Right lobe of liver (tissue), 4 donors: ENCODE measurements around the gene HHATL.

Experiments
- POLR2A ChIP-seq: fragments of 450-650 bp; IDR thresholded peaks from one replicate; pipeline ENCODE4 v1.6.1; 2017; ENCODE audit warnings: antibody characterized with exemption, mild to moderate bottlenecking
- TF ChIP-seq, protein P1 (sequence below), 4 donors: fragments of 200-600 bp in 3 of 4; fragments of 450-650 bp in 1 of 4; IDR thresholded peaks; one replicate each; pipeline versions ENCODE4 v1.5.1 to v1.8.0; 2016 to 2022; ENCODE audit warnings: antibody characterized with exemption in 4 of 4, mild to moderate bottlenecking in 2 of 4
- donor health status: DM: no; HTN: no; CAD: no.
- donor health status: DM: no; HTN: no; CAD: no.
- donor health status: DM: no; HTN: yes; CAD: no.

DNA sequence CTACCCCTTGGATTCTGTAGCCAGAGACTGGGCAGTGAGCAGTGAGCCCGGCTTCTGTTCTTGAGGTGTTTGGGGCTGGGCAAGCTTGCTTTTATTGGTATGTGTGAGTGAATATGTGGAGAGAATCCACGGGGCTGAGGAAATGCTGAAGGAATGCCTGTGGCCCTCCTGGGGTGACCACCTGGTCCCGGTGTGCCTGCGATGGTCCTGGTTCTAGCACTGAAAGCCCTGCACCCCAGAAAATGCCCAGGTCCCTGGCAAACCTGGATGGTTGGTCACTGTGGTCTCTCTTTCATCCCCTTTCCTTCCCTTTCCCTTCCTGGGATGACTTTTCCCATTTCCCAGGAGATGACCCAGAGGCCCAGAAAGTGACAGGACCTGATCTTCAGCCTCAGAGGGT, 44.9 kb downstream of the HHATL start:
- TF ChIP-seq, protein P1, sequence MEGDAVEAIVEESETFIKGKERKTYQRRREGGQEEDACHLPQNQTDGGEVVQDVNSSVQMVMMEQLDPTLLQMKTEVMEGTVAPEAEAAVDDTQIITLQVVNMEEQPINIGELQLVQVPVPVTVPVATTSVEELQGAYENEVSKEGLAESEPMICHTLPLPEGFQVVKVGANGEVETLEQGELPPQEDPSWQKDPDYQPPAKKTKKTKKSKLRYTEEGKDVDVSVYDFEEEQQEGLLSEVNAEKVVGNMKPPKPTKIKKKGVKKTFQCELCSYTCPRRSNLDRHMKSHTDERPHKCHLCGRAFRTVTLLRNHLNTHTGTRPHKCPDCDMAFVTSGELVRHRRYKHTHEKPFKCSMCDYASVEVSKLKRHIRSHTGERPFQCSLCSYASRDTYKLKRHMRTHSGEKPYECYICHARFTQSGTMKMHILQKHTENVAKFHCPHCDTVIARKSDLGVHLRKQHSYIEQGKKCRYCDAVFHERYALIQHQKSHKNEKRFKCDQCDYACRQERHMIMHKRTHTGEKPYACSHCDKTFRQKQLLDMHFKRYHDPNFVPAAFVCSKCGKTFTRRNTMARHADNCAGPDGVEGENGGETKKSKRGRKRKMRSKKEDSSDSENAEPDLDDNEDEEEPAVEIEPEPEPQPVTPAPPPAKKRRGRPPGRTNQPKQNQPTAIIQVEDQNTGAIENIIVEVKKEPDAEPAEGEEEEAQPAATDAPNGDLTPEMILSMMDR (IDR thresholded peaks at IDR 0.05): no peak
- no peak for TF ChIP-seq POLR2A
